ENCODE results near the gene ANKRD27.
"Not testable (repeated sequence)": the region's sequence is repeated elsewhere in the genome, so short reads cannot be mapped to it uniquely, and the experiment has no call there.

ANKRD27 gene

GRCh38 chr19:32661318-32661717 lies 13.7 kb downstream of the ANKRD27 start:
- DNase-seq (ENCODE audit: low read depth, low spot score): no peak
- no peak overlapping the region for H3K4me3 ChIP-seq (ENCODE audit: low read length)

GRCh38 chr19:32658527-32658926 lies 16.5 kb downstream of the ANKRD27 start:
- H3K4me3 ChIP-seq (ENCODE audit: low read length): no peak overlapping the region
- DNase-seq (ENCODE audit: low read depth, low spot score): no peak

DNA sequence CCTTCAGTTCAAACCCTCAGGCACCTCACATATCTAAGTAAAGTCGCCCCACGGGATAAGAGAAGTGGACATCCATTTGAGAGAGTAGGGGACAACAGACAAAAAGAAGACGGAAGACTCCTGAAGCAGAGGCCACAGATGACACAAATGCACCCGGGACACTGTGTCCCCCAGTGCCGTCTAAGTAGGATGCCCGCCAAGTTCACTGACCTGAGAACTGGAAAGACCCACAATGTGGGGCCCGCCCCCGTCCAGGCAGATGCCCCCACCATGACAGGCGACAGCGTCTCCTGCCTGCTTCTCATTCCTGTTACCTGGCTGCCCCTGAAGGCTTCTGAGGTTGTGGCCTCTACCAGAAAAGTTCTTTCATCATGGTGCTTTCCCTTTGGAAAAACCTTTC lies 16.9 kb downstream of the ANKRD27 start:
- H3K4me3 ChIP-seq (ENCODE audit: low read length): no peak overlapping the region
- DNase-seq (ENCODE audit: low read depth, low spot score): no peak

GRCh38 chr19:32656379-32656778 lies 18.6 kb downstream of the ANKRD27 start:
- DNase-seq (ENCODE audit: low read depth, low spot score); H3K4me3 ChIP-seq (ENCODE audit: low read length): not testable (repeated sequence)

GRCh38 chr19:32653599-32653915 lies 21.4 kb downstream of the ANKRD27 start:
- DNase-seq (ENCODE audit: low read depth, low spot score): no peak

DNA sequence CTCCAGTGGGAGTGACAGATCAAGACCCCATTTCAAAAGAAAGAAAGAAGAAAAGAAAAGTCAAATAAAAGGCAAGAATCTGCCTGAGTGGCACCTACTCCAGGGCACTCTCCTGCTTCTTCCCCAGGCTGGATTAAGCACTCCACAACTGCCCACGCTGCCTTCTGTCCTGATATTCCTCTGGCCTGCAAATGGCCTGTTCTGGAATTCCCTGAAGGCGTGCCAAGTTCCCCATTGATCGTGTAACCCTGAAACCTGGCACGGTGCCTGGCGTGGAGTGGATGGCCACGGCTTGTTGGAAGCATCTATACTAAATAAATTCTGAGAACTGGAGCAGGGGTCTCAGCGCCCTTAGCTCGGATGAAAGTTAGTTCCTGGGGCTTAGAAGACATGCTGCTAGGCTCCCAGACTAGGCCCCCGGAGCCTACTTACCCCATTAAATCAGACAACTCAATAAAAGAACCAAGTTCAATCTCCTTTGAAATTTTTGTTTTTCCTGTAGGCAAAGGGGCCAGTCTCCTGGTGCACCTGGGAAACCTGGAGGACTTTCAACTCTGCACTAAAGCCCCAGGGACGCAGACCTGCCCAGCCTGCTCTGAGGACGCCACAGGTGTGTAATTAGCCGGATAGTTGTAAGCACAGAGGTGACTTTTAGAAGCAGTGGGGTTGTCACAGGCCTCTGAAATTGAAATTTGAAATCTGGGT lies 21.9 kb downstream of the ANKRD27 start:
- H3K4me3 ChIP-seq (ENCODE audit: low read length): no peak overlapping the region
- no peak for DNase-seq (ENCODE audit: low read depth, low spot score)

More at GRCh38 chr19:32653599-32653915, 21.4 kb downstream of the ANKRD27 start:
- no peak overlapping the region for H3K4me3 ChIP-seq (ENCODE audit: low read length)

GRCh38 chr19:32652331-32652730 lies 22.6 kb downstream of the ANKRD27 start:
- DNase-seq (ENCODE audit: low read depth, low spot score); H3K4me3 ChIP-seq (ENCODE audit: low read length): not testable (repeated sequence)

- no peak overlapping the region for H3K4me3 ChIP-seq (ENCODE audit: low read length)
- no peak for DNase-seq (ENCODE audit: low read depth, low spot score)
Measured at GRCh38 chr19:32651729-32652140, 23.2 kb downstream of the ANKRD27 start.

DNA sequence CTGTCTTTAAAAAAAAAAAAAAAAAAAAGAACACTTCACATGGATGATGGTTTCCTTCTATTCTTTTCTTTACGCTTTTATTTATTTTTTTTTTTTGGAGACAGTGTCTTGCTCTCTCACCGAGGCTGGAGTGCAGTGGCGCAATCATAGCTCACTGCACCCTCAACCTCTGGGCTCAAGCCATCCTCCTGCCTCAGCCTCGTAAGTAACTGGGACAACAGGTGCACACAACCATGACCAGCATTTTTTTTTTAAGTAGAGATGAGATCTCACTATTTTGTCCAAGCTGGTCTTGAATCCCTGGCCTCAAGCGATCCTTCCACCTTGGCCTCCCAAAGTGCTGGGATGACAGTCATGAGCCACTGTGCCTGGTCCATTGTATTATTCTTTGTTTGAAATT lies 24.3 kb downstream of the ANKRD27 start:
- no peak for DNase-seq (ENCODE audit: low read depth, low spot score)
- no peak overlapping the region for H3K4me3 ChIP-seq (ENCODE audit: low read length)

DNA sequence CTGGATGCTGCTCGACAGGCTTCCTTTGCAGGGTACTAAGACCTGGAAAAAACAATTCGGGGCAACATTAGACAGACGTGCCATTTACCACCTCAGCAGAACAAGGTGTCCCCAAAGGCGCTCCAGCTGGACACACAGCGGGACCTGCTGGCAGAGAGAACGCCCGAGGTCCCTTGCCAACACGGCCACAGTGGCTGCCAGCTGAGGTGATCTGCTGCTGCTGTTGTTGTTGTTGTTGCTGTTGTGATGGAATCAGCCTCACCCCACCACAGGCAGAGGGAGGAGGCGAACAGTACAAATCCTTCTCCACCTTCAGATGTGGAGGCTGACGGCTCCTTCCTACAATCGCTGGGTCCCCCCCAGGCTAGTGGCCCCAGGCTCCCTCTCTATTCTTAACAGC lies 25.2 kb downstream of the ANKRD27 start:
- no peak overlapping the region for H3K4me3 ChIP-seq (ENCODE audit: low read length)
- DNase-seq (ENCODE audit: low read depth, low spot score): no peak

DNA sequence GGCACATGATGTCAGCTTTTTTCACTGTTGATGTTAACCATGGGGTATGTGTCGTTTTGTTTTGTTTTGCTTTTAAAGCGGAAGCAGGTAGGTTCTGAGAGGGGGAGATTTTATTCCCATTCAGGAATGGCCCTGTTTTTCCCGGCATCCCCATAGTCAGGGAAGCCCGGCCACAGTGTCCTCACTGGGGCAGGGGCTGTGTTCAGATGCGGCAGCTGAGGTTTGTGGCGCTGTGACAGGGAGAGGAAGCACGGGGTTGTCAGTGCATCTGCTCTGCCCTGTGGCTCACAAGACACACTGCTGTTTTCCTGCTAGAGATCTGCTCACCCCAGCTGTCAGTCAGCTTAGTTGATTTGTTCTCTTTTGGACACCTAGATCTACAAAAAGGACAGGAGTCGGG lies 27.6 kb downstream of the ANKRD27 start:
- H3K4me3 ChIP-seq (ENCODE audit: low read length): no peak overlapping the region
- peak; percentile 53 for DNase-seq (ENCODE audit: low read depth, low spot score)

- H3K4me3 ChIP-seq (ENCODE audit: low read length): no peak overlapping the region
Measured at GRCh38 chr19:32646556-32646955, 28.4 kb downstream of the ANKRD27 start.

DNA sequence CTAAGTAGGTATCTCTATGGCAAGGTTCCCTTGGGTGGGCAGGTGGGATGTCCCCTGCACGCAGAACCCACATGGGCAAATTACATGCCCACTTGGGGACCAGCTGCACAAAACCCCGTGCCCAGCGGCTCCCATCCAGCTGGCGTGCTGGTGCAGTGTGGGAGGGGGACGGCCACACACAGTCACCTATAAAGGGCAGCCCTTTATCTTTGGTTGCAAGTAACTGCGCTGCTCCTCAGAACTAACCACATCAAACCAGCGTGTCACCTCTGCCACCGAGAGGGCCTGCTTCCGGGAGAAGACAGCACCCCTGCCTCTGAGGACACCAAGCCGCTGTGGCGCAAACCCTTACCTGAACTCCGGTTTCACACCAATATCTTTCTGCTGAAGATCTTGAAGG lies 32.2 kb downstream of the ANKRD27 start:
- H3K4me3 ChIP-seq (ENCODE audit: low read length): no peak overlapping the region
- DNase-seq (ENCODE audit: low read depth, low spot score): peak; percentile 89

More at GRCh38 chr19:32646556-32646955, 28.4 kb downstream of the ANKRD27 start:
- DNase-seq (ENCODE audit: low read depth, low spot score): no peak

DNA sequence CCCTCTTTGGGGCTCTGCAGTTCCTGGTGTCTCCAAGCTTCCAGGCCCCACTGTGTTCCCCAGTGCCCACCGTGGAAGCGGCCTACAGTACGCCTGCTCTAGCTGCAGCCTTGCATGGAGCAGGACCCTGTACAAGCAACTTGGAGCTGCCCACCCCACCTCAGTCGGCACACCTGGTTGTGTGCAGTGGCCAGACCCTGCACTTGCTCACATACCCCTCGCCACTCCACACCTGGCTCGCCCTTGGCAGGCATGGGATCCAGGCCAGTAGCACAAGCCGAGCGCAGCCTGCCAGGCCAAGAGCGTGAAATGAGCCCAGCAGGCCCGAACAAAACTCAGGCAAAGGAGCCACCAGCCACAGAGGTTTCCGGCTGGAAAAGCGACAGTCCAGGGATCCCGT lies 36.4 kb downstream of the ANKRD27 start:
- no peak for DNase-seq (ENCODE audit: low read depth, low spot score)
- H3K4me3 ChIP-seq (ENCODE audit: low read length): no peak overlapping the region

GRCh38 chr19:32637480-32637879 lies 37.5 kb downstream of the ANKRD27 start:
- DNase-seq (ENCODE audit: low read depth, low spot score): no peak
- H3K4me3 ChIP-seq (ENCODE audit: low read length): no peak overlapping the region

GRCh38 chr19:32631381-32631780 lies 43.6 kb downstream of the ANKRD27 start:
- H3K4me3 ChIP-seq (ENCODE audit: low read length): no peak overlapping the region
- no peak for DNase-seq (ENCODE audit: low read depth, low spot score)

- H3K4me3 ChIP-seq (ENCODE audit: low read length): no peak overlapping the region
- no peak for DNase-seq (ENCODE audit: low read depth, low spot score)
Measured at GRCh38 chr19:32630338-32630737, 44.6 kb downstream of the ANKRD27 start.

DNA sequence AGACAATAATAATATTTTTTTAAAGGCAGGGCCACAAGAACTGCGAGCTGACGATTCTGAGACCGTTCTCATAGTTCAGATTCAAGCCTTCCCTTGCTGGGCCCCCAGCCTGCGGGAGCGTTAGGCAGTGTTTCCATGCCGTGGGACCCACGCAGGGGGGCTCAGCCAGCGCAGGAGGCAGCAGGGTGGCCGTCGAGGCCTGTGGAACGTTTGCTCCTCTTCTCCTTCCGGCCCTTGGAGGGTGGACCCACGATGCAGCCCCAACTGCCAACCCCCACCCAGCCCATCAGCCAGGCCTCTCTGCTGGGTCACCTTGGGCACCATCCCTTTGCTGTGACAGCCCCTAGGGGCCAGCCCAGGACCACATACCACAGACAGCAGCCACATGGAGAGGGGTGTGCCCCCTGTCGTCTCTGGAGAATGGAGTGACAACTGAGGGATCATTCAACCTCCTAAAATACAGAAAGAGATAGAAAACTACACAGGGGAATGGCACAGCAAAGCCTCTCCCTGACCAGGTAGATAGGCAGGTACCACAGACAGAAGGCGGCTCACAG lies 47.2 kb downstream of the ANKRD27 start:
- no peak overlapping the region for H3K4me3 ChIP-seq (ENCODE audit: low read length)
- no peak for DNase-seq (ENCODE audit: low read depth, low spot score)

GRCh38 chr19:32626969-32627368 lies 48.0 kb downstream of the ANKRD27 start:
- no peak for DNase-seq (ENCODE audit: low read depth, low spot score)
- no peak overlapping the region for H3K4me3 ChIP-seq (ENCODE audit: low read length)

GRCh38 chr19:32624410-32624809 lies 50.6 kb downstream of the ANKRD27 start:
- no peak for DNase-seq (ENCODE audit: low read depth, low spot score)
- no peak overlapping the region for H3K4me3 ChIP-seq (ENCODE audit: low read length)

DNA sequence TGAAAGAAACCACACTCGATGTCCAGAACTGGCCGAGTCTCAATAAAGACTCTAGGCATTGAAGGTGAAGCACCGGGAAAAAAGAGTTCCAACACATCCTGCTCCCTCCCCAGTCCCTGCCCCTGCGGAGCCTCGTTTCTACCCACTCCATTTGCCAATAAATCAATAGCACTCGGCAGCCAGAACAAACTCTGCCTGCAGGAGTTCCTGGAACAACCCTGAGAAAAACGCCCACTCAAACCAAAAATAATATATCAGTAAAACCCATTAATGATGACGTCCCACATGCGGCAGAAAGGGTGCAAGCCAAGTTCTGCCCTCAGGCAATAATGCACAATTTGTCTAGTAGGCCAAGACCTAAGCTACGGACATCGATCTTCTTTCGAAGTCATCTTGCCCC lies 53.0 kb downstream of the ANKRD27 start:
- no peak overlapping the region for H3K4me3 ChIP-seq (ENCODE audit: low read length)
- DNase-seq (ENCODE audit: low read depth, low spot score): no peak

Measured in Jurkat, Clone E6-1 (cell line).